GM23338 (cell line): ENCODE results near the gene SLC2A9. TPM values are rescaled to one million over a fixed set of nuclear protein-coding genes. Genes with fewer than 3 reads are reported as not detected.
A peak's percentile ranks its signal among the peaks of the same experiment; 100 is the strongest.

Experiments
- ATAC-seq: fragments of 200-7000 bp; cut with Tn5 transposase; 3 replicates; pipeline ENCODE4 v1.9.1; 2020
- DNase-seq: peaks from one replicate; pipeline ENCODE4 v3.0.0-alpha.2; 2015; ENCODE audit warnings: low spot score
- H2AFZ ChIP-seq: fragments of 200-600 bp; sonication (generic); 2 replicates; pipeline ENCODE4 v1.8.0; 2016; ENCODE audit warnings: antibody characterized with exemption, mild to moderate bottlenecking, moderate library complexity
- H3F3A ChIP-seq: fragments of 200-600 bp; sonication (generic); replicated peaks from 2 replicates; pipeline ENCODE4 v1.8.0; 2017; ENCODE audit warnings: antibody characterized with exemption, mixed run types, low read depth
- H3K27ac ChIP-seq: fragments of 200-600 bp; sonication (generic); 2 replicates; pipeline ENCODE4 v1.6.1; 2016; ENCODE audit warnings: low read depth
- H3K27me3 ChIP-seq: fragments of 200-600 bp; sonication (generic); 2 replicates; pipeline ENCODE4 v1.8.0; 2016; ENCODE audit warnings: mild to moderate bottlenecking, mixed run types, moderate library complexity; ENCODE audit not compliant: insufficient read depth
- H3K36me3 ChIP-seq: fragments of 200-600 bp; sonication (generic); 2 replicates; pipeline ENCODE4 v1.8.0; 2016; ENCODE audit warnings: mild to moderate bottlenecking; ENCODE audit not compliant: insufficient read depth
- H3K4me1 ChIP-seq: fragments of 200-600 bp; sonication (generic); 2 replicates; pipeline ENCODE4 v1.8.0; 2016; ENCODE audit warnings: mild to moderate bottlenecking, moderate library complexity; ENCODE audit not compliant: insufficient read depth
- H3K4me2 ChIP-seq: fragments of 200-600 bp; sonication (generic); 2 replicates; pipeline ENCODE4 v1.7.1; 2017; ENCODE audit warnings: mixed run types
- H3K4me3 ChIP-seq: fragments of 200-600 bp; sonication (generic); 2 replicates; pipeline ENCODE4 v1.6.1; 2016; ENCODE audit warnings: mixed run types
- H3K79me2 ChIP-seq: fragments of 200-600 bp; sonication (generic); replicated peaks from 2 replicates; pipeline ENCODE4 v1.8.0; 2017; ENCODE audit warnings: mild to moderate bottlenecking; ENCODE audit not compliant: insufficient read depth
- H3K9me2 ChIP-seq: fragments of 200-600 bp; sonication (generic); 2 replicates; pipeline ENCODE4 v1.8.0; 2017; ENCODE audit not compliant: insufficient read depth
- H4K20me1 ChIP-seq: fragments of 200-600 bp; sonication (generic); replicated peaks from 2 replicates; pipeline ENCODE4 v1.8.0; 2017; ENCODE audit warnings: mild to moderate bottlenecking; ENCODE audit not compliant: insufficient read depth
- H3K27ac Mint-ChIP-seq: 2 replicates; pipeline ENCODE4 v1.8.0; 2020; ENCODE audit warnings: inconsistent platforms, mild to moderate bottlenecking, moderate library complexity, mixed read lengths
- H3K27me3 Mint-ChIP-seq: 3 replicates; pipeline ENCODE4 v1.8.0; 2022; ENCODE audit warnings: low read depth, mild to moderate bottlenecking, moderate library complexity, mixed read lengths, inconsistent platforms; ENCODE audit not compliant: insufficient read depth, poor library complexity
- H3K36me3 Mint-ChIP-seq: 3 replicates; pipeline ENCODE4 v1.8.0; 2021; ENCODE audit warnings: low read depth, mild to moderate bottlenecking, inconsistent platforms, moderate library complexity, mixed read lengths
- H3K4me1 Mint-ChIP-seq: 3 replicates; pipeline ENCODE4 v1.8.0; 2020; ENCODE audit warnings: mild to moderate bottlenecking, inconsistent platforms, mixed read lengths
- H3K4me3 Mint-ChIP-seq: 3 replicates; pipeline ENCODE4 v1.8.0; 2021; ENCODE audit warnings: moderate library complexity, mild to moderate bottlenecking, inconsistent platforms, mixed read lengths
- H3K9me3 Mint-ChIP-seq: 3 replicates; pipeline ENCODE4 v1.8.0; 2020; ENCODE audit warnings: moderate library complexity, mild to moderate bottlenecking, inconsistent platforms, mixed read lengths
- CREB1 ChIP-seq: fragments of 250-450 bp; sonication (Bioruptor Pico); IDR thresholded peaks from 2 replicates; pipeline ENCODE4 v1.5.0; 2020; ENCODE audit warnings: low read depth, mild to moderate bottlenecking, moderate library complexity
- EZH2 ChIP-seq: fragments of 200-600 bp; sonication (generic); IDR thresholded peaks from one replicate; pipeline ENCODE4 v1.8.0; 2017; ENCODE audit warnings: antibody characterized with exemption, mild to moderate bottlenecking, low read depth; ENCODE audit not compliant: unreplicated experiment
- EZH2phosphoT487 ChIP-seq: fragments of 200-600 bp; sonication (generic); IDR thresholded peaks from one replicate; pipeline ENCODE4 v1.8.1; 2018; ENCODE audit warnings: antibody characterized with exemption; ENCODE audit not compliant: unreplicated experiment
- JUNB ChIP-seq: IDR thresholded peaks from one replicate; pipeline ENCODE4 v1.6.1; 2016; ENCODE audit warnings: antibody characterized with exemption; ENCODE audit not compliant: unreplicated experiment
- NANOG ChIP-seq: IDR thresholded peaks from 2 replicates; pipeline ENCODE4 v1.6.1; 2016; ENCODE audit warnings: antibody characterized with exemption, borderline replicate concordance
- POLR2AphosphoS5 ChIP-seq: IDR thresholded peaks from 2 replicates; pipeline ENCODE4 v1.6.1; 2016; ENCODE audit warnings: antibody characterized with exemption, low read depth
- STAT1 ChIP-seq: IDR thresholded peaks from one replicate; pipeline ENCODE4 v1.6.1; 2016; ENCODE audit warnings: antibody characterized with exemption; ENCODE audit not compliant: unreplicated experiment
- ZNF114 ChIP-seq: fragments of 250-450 bp; sonication (Bioruptor Pico); IDR thresholded peaks from 2 replicates; pipeline ENCODE4 v1.5.0; 2020; ENCODE audit warnings: mild to moderate bottlenecking, moderate library complexity
- ZNF331 ChIP-seq: fragments of 250-450 bp; sonication (Bioruptor Pico); IDR thresholded peaks from 2 replicates; pipeline ENCODE4 v1.5.0; 2020; ENCODE audit warnings: low read depth, mild to moderate bottlenecking, moderate library complexity
- long read RNA-seq: library from polyadenylated mRNA; unstranded; transcript quantifications from one replicate; pipeline ENCODE4 v2.0.0, GENCODE V29; 2020; ENCODE audit not compliant: unreplicated experiment
- polyA plus RNA-seq: library from polyadenylated mRNA; unstranded; fragments of >200 nt; fragmentation: Nextera tagmentation; extraction: Ambion mirVana; gene quantifications from 2 replicates; pipeline ENCODE4 v1.2.1, GENCODE V29; 2016
- total RNA-seq: library from RNA; depleted of rRNA; stranded (reverse); fragments of >200 nt; shearing (Covaris generic); gene quantifications from 2 replicates; pipeline ENCODE4 v1.2.3, GENCODE V29; 2014; rRNA removed
- TF ChIP-seq, protein P1 (sequence below): IDR thresholded peaks from one replicate; pipeline ENCODE4 v1.6.1; 2018; ENCODE audit warnings: antibody characterized with exemption; ENCODE audit not compliant: unreplicated experiment
- TF ChIP-seq, protein P2 (sequence below): IDR thresholded peaks from 2 replicates; pipeline ENCODE4 v1.6.1; 2016; ENCODE audit warnings: antibody characterized with exemption
- TF ChIP-seq, protein P3 (sequence below), 2 experiments: fragments of 200-600 bp in 1 of 2; sonication (generic) in 1 of 2; conservative IDR thresholded peaks; 2 replicates each; pipeline versions ENCODE4 v1.5.1 to v1.6.1; 2016 to 2017; ENCODE audit warnings: antibody characterized with exemption in 2 of 2, low read depth in 2 of 2, mild to moderate bottlenecking in 2 of 2, moderate library complexity in 1 of 2
- TF ChIP-seq, protein P4 (sequence below): fragments of 250-450 bp; sonication (Bioruptor Pico); IDR thresholded peaks from 2 replicates; pipeline ENCODE4 v1.5.0; 2020; ENCODE audit warnings: mild to moderate bottlenecking, moderate library complexity

Gene SLC2A9
- total RNA-seq (0.21 TPM in 1 of 2 replicates, not detected in the other), polyA plus RNA-seq (0.17 and 0.40 TPM in 2 replicates)
- long read RNA-seq, result 0 reads

DNA sequence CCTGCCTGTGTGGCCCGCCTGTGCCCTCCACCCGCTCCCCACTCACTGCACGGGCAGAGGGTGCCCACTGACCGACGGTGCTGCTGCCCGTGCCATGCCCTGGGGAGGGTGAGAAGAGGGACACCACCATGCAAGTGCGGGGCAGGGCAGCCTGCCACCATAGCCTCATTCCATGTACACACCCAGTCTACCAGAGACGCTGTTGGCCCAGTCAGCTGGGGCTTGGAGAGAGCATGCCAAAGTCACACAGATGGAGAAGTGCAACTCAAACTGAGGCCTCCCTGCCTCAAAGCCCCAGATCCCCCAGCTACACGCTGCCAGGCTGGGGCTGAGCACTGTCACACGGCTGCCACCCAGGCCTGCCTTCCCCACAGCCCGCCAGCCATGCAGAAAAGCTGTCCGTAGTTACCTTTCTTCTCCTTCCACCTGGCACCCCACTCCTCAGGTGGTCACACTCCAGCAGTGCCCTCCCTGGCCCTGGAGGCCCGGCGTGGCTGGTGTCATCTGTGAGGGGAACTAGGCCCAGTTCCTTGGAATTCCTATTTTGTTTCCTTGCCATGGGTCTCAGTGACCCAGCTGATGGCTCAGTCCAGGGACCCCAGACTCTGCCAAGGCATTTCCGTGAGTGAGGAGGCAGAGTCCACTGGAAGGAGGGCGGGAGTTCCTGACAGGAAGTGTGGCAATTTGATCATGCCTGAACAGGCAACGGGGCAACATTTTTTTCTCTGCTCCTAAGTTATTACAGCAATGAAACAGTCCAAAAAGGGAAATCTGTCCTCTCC is at the start of gene SLC2A9:
TSS of gene SLC2A9 (minus strand) at position 627 of the 782 bp plus-strand sequence. CDS start at position 559, 68 bp downstream.
- Histone ChIP-seq H3K4me1 (peaks cover 4% of the 10 kb centered on the region; the same call in 1 of the 2 replicates), H3K79me2 (no peaks in the 10 kb centered on the region), H3K27me3 (peaks cover 8% of the 10 kb centered on the region; the same call in 1 of the 2 replicates), H3K9me2 (no peaks in the 10 kb centered on the region), H3K36me3 (no peaks in the 10 kb centered on the region), H3K27ac (no peak within 1 kb of the TSS), H4K20me1 (no peaks in the 10 kb centered on the region), H3K4me2 (no peak within 1 kb of the TSS), H2AFZ (peak within 1 kb of the TSS; percentile 47; the same call in 1 of the 2 replicates), H3F3A (no peaks in the 10 kb centered on the region), H3K4me3 (no peak within 1 kb of the TSS)
- Mint-ChIP-seq H3K27me3 (peaks cover 6% of the 10 kb centered on the region), H3K27ac (no peak within 1 kb of the TSS), H3K4me3 (no peak within 1 kb of the TSS), H3K4me1 (no peaks in the 10 kb centered on the region), H3K36me3 (no peaks in the 10 kb centered on the region), H3K9me3 (no peaks in the 10 kb centered on the region)
- no peak for ATAC-seq
- no peak for DNase-seq
- TF ChIP-seq ZNF114 (no peak), CREB1 (CRISPR knock-in tag) (no peak), JUNB (no peak), NANOG (no peak), POLR2AphosphoS5 (no peak), ZNF331 (CRISPR knock-in tag) (no peak), STAT1 (no peak), EZH2 (no peak), EZH2phosphoT487 (no peak)
- TF ChIP-seq, protein P1, sequence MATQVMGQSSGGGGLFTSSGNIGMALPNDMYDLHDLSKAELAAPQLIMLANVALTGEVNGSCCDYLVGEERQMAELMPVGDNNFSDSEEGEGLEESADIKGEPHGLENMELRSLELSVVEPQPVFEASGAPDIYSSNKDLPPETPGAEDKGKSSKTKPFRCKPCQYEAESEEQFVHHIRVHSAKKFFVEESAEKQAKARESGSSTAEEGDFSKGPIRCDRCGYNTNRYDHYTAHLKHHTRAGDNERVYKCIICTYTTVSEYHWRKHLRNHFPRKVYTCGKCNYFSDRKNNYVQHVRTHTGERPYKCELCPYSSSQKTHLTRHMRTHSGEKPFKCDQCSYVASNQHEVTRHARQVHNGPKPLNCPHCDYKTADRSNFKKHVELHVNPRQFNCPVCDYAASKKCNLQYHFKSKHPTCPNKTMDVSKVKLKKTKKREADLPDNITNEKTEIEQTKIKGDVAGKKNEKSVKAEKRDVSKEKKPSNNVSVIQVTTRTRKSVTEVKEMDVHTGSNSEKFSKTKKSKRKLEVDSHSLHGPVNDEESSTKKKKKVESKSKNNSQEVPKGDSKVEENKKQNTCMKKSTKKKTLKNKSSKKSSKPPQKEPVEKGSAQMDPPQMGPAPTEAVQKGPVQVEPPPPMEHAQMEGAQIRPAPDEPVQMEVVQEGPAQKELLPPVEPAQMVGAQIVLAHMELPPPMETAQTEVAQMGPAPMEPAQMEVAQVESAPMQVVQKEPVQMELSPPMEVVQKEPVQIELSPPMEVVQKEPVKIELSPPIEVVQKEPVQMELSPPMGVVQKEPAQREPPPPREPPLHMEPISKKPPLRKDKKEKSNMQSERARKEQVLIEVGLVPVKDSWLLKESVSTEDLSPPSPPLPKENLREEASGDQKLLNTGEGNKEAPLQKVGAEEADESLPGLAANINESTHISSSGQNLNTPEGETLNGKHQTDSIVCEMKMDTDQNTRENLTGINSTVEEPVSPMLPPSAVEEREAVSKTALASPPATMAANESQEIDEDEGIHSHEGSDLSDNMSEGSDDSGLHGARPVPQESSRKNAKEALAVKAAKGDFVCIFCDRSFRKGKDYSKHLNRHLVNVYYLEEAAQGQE, result no peak
- TF ChIP-seq, protein P2, sequence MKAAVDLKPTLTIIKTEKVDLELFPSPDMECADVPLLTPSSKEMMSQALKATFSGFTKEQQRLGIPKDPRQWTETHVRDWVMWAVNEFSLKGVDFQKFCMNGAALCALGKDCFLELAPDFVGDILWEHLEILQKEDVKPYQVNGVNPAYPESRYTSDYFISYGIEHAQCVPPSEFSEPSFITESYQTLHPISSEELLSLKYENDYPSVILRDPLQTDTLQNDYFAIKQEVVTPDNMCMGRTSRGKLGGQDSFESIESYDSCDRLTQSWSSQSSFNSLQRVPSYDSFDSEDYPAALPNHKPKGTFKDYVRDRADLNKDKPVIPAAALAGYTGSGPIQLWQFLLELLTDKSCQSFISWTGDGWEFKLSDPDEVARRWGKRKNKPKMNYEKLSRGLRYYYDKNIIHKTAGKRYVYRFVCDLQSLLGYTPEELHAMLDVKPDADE, result no peak
- TF ChIP-seq, protein P3, sequence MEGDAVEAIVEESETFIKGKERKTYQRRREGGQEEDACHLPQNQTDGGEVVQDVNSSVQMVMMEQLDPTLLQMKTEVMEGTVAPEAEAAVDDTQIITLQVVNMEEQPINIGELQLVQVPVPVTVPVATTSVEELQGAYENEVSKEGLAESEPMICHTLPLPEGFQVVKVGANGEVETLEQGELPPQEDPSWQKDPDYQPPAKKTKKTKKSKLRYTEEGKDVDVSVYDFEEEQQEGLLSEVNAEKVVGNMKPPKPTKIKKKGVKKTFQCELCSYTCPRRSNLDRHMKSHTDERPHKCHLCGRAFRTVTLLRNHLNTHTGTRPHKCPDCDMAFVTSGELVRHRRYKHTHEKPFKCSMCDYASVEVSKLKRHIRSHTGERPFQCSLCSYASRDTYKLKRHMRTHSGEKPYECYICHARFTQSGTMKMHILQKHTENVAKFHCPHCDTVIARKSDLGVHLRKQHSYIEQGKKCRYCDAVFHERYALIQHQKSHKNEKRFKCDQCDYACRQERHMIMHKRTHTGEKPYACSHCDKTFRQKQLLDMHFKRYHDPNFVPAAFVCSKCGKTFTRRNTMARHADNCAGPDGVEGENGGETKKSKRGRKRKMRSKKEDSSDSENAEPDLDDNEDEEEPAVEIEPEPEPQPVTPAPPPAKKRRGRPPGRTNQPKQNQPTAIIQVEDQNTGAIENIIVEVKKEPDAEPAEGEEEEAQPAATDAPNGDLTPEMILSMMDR (conservative IDR thresholded peaks at IDR 0.05; ENCODE audit: low read depth in 2 of 2), result no peak
- TF ChIP-seq, protein P4, sequence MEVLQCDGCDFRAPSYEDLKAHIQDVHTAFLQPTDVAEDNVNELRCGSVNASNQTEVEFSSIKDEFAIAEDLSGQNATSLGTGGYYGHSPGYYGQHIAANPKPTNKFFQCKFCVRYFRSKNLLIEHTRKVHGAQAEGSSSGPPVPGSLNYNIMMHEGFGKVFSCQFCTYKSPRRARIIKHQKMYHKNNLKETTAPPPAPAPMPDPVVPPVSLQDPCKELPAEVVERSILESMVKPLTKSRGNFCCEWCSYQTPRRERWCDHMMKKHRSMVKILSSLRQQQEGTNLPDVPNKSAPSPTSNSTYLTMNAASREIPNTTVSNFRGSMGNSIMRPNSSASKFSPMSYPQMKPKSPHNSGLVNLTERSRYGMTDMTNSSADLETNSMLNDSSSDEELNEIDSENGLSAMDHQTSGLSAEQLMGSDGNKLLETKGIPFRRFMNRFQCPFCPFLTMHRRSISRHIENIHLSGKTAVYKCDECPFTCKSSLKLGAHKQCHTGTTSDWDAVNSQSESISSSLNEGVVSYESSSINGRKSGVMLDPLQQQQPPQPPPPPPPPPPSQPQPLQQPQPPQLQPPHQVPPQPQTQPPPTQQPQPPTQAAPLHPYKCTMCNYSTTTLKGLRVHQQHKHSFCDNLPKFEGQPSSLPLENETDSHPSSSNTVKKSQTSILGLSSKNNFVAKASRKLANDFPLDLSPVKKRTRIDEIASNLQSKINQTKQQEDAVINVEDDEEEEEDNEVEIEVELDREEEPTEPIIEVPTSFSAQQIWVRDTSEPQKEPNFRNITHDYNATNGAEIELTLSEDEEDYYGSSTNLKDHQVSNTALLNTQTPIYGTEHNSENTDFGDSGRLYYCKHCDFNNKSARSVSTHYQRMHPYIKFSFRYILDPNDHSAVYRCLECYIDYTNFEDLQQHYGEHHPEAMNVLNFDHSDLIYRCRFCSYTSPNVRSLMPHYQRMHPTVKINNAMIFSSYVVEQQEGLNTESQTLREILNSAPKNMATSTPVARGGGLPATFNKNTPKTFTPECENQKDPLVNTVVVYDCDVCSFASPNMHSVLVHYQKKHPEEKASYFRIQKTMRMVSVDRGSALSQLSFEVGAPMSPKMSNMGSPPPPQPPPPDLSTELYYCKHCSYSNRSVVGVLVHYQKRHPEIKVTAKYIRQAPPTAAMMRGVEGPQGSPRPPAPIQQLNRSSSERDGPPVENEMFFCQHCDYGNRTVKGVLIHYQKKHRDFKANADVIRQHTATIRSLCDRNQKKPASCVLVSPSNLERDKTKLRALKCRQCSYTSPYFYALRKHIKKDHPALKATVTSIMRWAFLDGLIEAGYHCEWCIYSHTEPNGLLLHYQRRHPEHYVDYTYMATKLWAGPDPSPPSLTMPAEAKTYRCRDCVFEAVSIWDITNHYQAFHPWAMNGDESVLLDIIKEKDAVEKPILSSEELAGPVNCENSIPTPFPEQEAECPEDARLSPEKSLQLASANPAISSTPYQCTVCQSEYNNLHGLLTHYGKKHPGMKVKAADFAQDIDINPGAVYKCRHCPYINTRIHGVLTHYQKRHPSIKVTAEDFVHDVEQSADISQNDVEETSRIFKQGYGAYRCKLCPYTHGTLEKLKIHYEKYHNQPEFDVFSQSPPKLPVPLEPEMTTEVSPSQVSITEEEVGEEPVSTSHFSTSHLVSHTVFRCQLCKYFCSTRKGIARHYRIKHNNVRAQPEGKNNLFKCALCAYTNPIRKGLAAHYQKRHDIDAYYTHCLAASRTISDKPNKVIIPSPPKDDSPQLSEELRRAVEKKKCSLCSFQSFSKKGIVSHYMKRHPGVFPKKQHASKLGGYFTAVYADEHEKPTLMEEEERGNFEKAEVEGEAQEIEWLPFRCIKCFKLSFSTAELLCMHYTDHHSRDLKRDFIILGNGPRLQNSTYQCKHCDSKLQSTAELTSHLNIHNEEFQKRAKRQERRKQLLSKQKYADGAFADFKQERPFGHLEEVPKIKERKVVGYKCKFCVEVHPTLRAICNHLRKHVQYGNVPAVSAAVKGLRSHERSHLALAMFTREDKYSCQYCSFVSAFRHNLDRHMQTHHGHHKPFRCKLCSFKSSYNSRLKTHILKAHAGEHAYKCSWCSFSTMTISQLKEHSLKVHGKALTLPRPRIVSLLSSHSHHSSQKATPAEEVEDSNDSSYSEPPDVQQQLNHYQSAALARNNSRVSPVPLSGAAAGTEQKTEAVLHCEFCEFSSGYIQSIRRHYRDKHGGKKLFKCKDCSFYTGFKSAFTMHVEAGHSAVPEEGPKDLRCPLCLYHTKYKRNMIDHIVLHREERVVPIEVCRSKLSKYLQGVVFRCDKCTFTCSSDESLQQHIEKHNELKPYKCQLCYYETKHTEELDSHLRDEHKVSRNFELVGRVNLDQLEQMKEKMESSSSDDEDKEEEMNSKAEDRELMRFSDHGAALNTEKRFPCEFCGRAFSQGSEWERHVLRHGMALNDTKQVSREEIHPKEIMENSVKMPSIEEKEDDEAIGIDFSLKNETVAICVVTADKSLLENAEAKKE (CRISPR knock-in tag), result no peak
